Measurements from ENCODE around the gene USP37.
A peak's percentile ranks its signal among the peaks of the same experiment; 100 is the strongest.

The USP37 gene

GRCh38 chr2:218444692-218445357 is 123.3 kb downstream of the USP37 start:
- DNase-seq (ENCODE audit: low read depth): no peak
- TF ChIP-seq, protein P1, sequence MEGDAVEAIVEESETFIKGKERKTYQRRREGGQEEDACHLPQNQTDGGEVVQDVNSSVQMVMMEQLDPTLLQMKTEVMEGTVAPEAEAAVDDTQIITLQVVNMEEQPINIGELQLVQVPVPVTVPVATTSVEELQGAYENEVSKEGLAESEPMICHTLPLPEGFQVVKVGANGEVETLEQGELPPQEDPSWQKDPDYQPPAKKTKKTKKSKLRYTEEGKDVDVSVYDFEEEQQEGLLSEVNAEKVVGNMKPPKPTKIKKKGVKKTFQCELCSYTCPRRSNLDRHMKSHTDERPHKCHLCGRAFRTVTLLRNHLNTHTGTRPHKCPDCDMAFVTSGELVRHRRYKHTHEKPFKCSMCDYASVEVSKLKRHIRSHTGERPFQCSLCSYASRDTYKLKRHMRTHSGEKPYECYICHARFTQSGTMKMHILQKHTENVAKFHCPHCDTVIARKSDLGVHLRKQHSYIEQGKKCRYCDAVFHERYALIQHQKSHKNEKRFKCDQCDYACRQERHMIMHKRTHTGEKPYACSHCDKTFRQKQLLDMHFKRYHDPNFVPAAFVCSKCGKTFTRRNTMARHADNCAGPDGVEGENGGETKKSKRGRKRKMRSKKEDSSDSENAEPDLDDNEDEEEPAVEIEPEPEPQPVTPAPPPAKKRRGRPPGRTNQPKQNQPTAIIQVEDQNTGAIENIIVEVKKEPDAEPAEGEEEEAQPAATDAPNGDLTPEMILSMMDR (conservative IDR thresholded peaks at IDR 0.05; ENCODE audit: low read length): no peak
- no peak overlapping the region for H3K4me3 ChIP-seq (ENCODE audit: low read length)

GRCh38 chr2:218438596-218438995 is 129.6 kb downstream of the USP37 start:
- TF ChIP-seq, protein P1 (conservative IDR thresholded peaks at IDR 0.05; ENCODE audit: low read length): no peak
- DNase-seq (ENCODE audit: low read depth): no peak
- no peak overlapping the region for H3K4me3 ChIP-seq (ENCODE audit: low read length)

- TF ChIP-seq, protein P1 (conservative IDR thresholded peaks at IDR 0.05; ENCODE audit: low read length): no peak
- H3K4me3 ChIP-seq (ENCODE audit: low read length): no peak overlapping the region
- DNase-seq (ENCODE audit: low read depth): no peak
Observed at GRCh38 chr2:218437969-218438368, 130.2 kb downstream of the USP37 start.

DNA sequence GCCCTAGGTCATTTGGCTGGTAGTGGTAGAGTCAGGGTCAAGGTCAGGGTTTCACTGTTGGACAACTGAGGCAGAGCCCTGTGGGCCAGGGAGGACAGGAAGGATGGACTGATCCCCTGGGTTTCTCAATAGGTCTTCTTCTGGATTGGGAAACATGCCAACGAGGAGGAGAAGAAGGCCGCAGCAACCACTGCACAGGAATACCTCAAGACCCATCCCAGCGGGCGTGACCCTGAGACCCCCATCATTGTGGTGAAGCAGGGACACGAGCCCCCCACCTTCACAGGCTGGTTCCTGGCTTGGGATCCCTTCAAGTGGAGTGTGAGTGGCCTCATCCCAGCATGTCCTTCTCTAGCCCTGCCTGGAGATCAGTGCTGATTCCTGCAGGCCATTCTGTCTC is 131.2 kb downstream of the USP37 start:
- H3K4me3 ChIP-seq (ENCODE audit: low read length): no peak overlapping the region
- TF ChIP-seq, protein P1 (conservative IDR thresholded peaks at IDR 0.05; ENCODE audit: low read length): no peak
- DNase-seq (ENCODE audit: low read depth): no peak

DNA sequence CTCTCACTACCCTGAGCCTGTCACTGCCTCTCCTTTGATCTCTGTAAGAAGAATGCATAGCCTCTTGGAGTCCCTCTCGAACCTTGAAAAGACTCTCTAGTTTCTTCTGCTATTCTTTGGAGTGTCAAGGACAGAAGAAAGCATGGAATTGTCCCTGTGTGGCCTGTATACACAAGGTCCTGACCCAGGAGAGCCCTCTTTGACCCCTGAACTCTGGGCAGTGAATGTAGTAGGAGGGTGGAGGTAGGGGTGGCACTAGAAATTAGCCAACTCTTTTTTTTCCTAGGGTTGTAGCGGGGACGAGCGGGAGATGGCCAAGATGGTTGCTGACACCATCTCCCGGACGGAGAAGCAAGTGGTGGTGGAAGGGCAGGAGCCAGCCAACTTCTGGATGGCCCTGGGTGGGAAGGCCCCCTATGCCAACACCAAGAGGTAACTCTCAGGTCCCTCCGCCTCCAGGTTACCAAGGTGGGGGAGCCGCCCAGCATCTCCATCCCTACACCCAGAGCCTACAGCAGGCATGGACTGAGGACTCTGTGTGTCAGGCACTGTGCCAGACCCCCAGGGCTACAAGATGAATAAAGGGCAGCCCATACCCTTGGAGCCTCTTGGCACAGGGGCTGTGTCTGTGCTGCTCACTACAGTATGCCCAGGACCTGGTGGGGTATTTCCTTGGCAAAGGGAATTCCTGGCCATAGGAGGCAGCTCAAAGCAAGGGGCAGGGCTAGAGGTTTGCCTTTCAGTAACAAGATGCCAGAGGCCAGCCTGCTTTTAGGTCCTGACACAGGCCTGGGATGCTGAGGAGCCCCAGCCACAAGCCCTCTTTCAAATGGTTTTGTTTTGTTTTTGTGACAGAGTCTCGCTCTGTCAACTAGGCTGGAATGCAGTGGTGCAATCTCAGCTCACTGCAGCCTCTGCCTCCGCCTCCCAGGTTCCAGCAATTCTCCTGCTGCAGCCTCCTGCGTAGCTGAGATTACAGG is 132.9 kb downstream of the USP37 start:
- peak; percentile 4 for DNase-seq (ENCODE audit: low read depth)
- TF ChIP-seq, protein P1 (conservative IDR thresholded peaks at IDR 0.05; ENCODE audit: low read length): no peak
- no peak overlapping the region for H3K4me3 ChIP-seq (ENCODE audit: low read length)

- no peak for DNase-seq (ENCODE audit: low read depth)
- TF ChIP-seq, protein P1 (conservative IDR thresholded peaks at IDR 0.05; ENCODE audit: low read length): no peak
- H3K4me3 ChIP-seq (ENCODE audit: low read length): no peak overlapping the region
Observed at GRCh38 chr2:218434456-218434855, 133.7 kb downstream of the USP37 start.
